GM15510 (cell line): ENCODE results near the gene RUNX1.

ENCODE experiments used
- POLR2A ChIP-seq: IDR thresholded peaks from 3 replicates; pipeline ENCODE4 v1.6.1; 2011; ENCODE audit warnings: borderline replicate concordance; ENCODE audit not compliant: insufficient read length; ENCODE audit errors: extremely low read depth

The RUNX1 gene

GRCh38 chr21:34946385-34946840 is 102.7 kb downstream of the RUNX1 start:
- no peak for TF ChIP-seq POLR2A

DNA sequence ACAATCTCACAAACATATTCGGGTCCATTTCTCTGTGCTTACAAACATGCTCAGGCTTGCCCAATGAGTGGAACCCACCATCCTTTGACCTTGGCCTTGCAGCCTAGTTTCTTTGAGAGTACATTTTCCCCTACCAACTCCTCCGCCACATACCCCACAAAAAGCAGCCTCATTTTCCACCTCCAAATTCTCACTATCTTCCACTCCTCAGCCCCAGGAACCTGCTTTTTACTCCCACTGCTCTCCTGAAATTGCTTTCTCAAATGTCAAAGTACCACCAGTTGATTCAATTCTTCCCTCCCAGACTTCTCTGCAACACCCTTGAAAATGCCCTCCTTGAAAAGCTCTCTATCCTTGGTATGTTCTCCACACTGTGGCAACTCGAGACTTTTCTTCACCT is 103.8 kb downstream of the RUNX1 start:
- TF ChIP-seq POLR2A = no peak

DNA sequence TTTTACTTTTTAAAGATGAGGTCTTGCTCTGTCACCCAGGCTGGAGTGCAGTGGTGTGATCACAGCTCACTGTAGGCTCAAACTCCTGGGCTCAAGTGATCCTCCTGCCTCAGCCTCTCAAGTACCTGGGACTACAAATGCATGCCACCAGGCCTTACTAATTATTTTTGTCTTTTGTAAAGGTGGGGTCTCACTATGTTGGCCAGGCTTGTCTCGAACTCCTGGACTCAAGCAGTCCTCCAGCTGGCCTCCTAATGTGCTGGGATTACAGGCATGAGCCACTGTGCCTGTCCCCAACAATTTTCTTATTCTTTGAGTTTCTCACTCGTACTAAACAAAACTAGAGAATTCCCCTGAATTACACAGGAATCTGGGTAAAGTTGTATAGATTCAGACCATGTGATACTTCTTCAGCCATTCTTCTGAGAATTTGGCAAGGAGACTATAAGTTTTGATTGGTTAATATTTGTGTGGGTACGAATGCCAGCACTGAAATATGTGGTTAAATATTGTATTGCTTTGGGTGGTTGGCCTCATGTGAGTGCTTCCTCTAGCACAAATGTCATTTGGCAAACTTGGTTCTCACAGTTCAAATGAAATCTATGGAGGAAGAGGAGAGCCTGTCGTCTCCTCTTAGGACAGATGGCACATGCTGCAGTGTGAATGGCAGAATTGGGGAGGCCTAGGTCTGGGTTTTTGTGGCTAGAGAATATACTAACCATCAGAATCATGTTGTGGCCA is 104.9 kb downstream of the RUNX1 start:
- TF ChIP-seq POLR2A = no peak

DNA sequence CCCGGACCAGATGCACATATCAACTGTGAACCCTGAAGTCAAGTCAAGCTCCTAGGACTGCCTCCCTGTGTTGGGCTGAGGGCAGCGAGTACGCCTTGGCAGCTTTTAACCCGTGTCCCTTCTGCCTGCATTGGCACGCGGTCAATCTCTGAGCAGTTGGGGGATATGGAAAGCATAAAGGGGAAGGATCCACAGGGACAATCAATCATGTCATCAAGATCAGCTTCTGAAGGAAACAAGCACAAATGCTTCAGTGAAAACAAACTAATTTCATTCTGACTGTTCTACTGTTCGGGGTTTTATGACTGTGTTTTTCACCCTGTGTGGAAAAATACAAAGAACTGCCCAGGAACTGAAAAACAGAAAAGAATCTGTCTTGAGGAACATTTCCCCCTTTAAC is 106.2 kb downstream of the RUNX1 start:
- TF ChIP-seq POLR2A = no peak

- no peak for TF ChIP-seq POLR2A
Measured at GRCh38 chr21:34941162-34941561, 107.9 kb downstream of the RUNX1 start.

GRCh38 chr21:34939673-34940331 is 109.3 kb downstream of the RUNX1 start:
- TF ChIP-seq POLR2A = no peak

DNA sequence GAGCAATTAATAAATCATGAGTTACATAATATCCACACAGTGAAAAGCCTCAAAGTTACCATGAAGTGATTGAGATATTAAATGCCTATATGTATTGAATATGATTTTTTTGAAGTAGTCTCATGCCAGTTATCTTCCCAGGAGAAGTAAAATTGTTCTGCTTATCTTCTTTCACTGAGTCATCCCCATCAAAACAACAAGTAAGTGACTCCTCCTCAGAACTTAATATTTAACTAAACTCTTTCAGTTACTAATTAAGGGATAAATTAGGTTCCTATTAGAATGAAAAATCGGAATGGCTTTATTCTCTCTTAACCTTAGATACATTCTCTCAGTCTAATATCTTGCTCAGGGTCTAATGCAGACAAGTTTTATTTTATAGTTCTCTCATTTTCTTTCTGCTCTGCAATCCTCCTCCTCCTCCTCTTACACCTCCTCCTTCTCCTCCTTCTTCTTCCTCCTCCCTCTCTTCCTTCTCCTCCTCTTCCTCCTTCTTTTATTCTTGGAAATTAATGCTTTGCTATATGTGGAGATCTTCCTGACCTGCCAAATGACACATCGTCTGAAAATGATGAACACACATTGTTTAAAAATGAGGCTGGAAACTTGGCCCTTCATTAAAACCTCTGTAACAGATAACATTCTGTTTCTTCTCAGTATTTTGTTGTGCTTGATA is 110.9 kb downstream of the RUNX1 start:
- no peak for TF ChIP-seq POLR2A

DNA sequence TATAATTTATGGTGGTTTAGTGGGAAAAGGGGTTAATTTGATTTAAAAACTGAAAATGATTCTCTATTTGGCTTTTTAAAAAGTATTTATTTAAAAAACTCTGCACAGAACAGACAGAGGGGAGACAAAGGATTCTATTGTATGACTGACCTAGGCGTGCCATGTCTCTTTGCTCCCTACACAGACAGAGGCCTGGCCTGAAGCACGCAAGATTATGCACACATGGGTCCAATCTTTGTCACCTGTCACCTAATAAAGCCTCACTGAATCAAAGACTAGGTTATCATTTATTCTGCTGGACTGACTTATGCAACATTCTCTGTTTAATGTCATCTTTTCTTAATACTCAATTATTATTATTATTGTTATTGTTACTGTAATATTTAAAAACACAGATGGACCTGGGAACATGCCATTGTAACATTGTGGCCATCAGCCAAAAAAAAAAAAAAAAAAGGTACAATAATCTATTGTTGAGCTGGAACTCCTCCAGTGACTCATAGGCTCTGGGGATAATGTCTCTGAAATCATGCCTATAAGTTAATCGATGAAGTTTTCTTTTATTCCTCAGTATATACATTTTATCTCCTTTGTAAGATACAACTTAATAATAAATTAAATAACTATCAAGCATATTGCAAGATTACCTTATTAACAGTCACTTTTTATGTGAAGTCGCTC is 112.1 kb downstream of the RUNX1 start:
- no peak for TF ChIP-seq POLR2A

GRCh38 chr21:34936371-34936789 is 112.7 kb downstream of the RUNX1 start:
- TF ChIP-seq POLR2A = no peak

GRCh38 chr21:34935898-34936297 is 113.2 kb downstream of the RUNX1 start:
- no peak for TF ChIP-seq POLR2A

DNA sequence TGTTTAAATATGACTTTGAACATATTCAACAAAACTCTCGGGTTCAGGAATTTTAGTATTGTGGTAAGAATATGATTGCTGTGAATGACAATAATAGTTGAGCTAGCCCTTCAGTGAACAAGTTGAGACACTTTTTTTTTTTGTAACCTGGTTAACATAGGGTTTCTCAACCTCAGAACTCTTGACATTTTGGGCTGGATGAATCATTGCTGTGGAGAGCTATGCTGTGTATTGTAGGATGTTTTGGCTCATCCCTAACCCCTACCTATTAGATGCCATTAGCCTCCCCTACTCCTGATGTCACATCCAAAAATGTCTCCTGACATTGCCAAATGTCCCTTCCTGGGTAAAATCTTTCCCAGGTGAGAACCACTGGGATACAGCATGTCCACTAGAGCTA is 113.7 kb downstream of the RUNX1 start:
- TF ChIP-seq POLR2A = no peak

- no peak for TF ChIP-seq POLR2A
Measured at GRCh38 chr21:34934350-34934749, 114.8 kb downstream of the RUNX1 start.

DNA sequence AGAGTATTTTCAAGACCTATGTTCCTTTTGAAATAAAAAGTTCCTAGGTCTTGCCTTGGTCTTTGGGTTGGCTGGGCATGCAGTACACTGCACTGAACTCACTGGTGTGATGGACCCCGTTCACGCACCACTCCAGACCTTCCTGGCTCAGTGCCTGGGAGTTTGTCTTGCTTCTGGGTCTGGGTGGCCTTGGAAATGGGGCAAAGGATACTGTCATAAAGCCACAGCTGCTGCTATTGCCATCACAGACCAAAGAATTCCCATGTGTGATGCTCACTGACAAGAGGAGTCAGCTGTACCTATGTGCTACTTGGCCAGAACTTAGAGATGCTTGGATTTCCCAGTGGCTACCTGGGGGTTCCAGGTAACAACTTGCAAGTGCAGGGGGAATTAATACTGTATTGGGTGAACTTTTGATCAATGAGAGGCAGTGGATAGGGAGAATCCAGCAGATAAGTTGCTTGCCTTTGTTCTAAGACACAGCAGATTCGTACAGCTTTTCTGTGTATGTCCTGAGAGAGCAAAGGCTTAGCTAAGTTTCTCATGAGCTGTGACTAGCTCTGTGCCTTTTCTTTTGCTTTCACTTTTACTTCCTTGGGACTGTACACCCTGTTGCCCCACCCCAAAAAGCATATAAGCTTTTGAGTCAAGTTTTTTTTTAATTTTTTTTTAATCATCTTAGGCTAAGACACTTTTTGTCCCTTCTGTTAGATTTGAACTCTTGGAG is 115.3 kb downstream of the RUNX1 start:
- no peak for TF ChIP-seq POLR2A

GRCh38 chr21:34932233-34932632 is 116.9 kb downstream of the RUNX1 start:
- no peak for TF ChIP-seq POLR2A
